ENCODE measurements around the gene IGF2BP2.
"Not testable (repeated sequence)": the region's sequence is repeated elsewhere in the genome, so short reads cannot be mapped to it uniquely, and the experiment has no call there.

Gene IGF2BP2

DNA sequence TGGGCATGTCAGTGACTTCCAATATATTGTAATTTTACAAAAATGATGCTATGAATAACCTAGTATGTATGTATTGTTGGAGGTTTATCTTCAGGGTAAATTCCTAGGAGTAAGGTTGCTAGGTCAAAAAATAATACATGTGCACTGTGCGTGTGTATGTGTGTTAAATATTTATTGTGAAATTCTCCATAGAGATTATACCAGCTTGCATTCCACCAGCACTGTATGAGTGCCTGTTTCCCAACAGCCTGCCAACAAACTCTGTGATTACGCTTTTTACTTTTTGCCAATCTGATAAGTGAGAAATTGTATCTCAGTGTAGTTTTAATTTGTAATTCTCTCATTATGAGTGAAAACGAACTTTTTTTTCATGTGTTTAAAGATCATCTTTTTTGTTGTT lies 12.6 kb upstream of the IGF2BP2 start:
- no peak for DNase-seq (ENCODE audit: low read depth)

DNA sequence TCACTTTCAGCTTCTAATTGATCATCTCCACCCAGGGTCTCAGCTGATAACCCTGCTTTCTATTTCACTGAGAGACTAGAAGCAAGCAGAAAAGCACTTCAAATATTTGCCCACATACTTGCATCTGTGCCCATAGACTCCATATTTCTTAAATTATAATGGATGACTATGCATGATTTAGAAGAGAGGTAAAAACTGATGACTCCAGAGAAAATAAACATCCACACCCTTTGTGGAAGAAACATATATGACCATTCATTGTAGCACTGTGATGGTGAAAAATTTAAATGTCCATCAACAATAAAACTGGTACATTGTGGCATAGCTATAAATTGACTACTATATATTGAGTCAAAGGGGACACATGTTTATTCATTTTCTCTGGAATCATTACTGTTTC lies 7.1 kb upstream of the IGF2BP2 start:
- DNase-seq (ENCODE audit: low read depth): no peak

DNA sequence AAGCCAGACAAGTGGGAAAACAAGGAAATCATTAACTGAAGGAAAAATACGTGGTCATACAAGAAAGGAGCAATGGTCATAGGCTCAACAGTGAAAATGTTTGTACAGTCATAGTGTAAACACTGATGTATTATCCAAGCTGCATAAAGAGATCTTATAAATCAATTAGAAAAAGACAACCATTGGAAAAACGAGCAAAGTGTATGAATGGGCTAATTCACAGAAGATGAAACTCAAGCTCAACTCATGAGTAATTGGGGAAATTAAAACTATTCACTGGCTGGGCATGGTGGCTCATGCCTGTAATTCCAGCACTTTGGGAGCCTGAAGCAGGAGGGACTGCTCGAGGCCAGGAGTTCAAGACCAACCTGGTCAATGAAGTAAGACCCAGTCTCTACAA lies 6.4 kb upstream of the IGF2BP2 start:
- no peak for DNase-seq (ENCODE audit: low read depth)

GRCh38 chr3:185830018-185830797 lies 5.4 kb upstream of the IGF2BP2 start:
- DNase-seq (ENCODE audit: low read depth): no peak

GRCh38 chr3:185828755-185829154 lies 3.9 kb upstream of the IGF2BP2 start:
- DNase-seq (ENCODE audit: low read depth): no peak

GRCh38 chr3:185827595-185828344 lies 2.9 kb upstream of the IGF2BP2 start:
- no peak for DNase-seq (ENCODE audit: low read depth)

- no peak for DNase-seq (ENCODE audit: low read depth)
These were observed 1.0 kb upstream of the IGF2BP2 start for GRCh38 chr3:185825639-185826481.

- no peak for DNase-seq (ENCODE audit: low read depth)
These were observed 514 bp downstream of the IGF2BP2 start for GRCh38 chr3:185824051-185825005.

GRCh38 chr3:185823078-185824044 lies 1.5 kb downstream of the IGF2BP2 start:
- no peak for DNase-seq (ENCODE audit: low read depth)

DNA sequence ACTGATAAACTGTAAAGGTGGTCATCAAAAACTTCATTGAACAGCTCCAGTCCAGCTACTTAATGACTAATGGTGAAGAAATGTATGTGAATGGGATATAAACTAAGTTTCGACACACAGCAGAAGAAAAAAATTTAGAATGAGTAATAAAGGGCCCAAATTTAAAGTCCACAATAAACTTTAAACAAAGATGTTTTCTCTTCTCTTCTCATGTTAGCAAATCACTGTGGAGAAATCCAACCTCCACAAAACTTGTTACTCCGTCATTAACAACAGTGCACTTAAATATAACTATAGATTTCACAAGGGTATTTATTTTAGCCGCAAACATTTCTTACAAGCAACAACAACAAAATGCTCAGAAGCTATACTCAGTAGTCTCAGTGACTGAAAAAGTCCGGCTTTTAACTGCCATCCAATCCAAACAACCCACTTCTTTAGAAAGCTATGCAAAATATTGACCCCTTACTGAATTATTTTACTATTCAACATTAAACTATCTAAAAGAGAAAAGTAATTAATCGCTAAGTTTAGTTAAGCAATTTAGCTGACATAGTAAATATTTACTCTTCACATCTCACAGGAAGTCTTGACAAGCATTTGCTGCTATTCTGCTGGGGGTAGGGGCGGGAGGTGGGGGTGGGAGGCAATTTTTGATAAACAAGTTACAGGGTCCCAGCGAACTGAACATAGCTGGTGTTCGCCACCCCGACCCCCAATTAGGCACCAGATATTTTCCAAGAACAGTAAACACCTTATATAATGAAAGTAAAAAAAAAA lies 2.4 kb downstream of the IGF2BP2 start:
- no peak for DNase-seq (ENCODE audit: low read depth)

DNA sequence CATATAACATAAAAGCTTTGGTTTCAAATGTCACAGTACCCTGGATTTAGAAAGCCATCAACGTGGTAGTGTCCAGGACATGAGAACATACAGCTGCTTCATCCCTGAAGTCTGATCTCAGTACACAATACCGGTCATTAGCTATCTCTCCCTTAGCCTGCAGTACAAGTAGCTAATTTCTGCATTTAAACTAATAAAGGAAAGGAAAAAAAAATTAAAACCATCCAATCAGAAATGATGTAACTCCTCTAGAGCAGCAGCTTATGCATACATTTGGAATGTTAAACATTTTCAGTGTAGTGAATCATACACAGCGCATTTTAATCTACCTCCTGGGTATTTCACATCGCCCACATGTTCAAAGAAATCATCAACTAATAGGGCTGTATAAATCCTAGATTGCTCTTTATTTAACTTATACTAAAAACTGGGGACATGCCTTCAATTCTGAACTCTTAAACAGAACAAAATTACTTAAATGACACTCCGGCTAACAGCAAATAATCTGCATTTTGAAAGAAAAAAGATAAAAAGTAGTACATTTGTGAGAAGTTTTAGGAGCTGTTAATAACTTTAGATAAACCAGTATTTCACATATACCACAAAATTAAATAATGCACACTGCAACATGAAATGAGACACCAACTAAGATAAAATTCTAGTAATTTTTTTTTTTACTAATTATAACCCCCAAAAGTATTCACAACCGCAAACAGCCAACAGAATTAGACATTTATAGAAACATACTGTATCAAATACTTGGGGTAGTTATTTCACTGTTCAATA lies 3.7 kb downstream of the IGF2BP2 start:
- no peak for DNase-seq (ENCODE audit: low read depth)

DNA sequence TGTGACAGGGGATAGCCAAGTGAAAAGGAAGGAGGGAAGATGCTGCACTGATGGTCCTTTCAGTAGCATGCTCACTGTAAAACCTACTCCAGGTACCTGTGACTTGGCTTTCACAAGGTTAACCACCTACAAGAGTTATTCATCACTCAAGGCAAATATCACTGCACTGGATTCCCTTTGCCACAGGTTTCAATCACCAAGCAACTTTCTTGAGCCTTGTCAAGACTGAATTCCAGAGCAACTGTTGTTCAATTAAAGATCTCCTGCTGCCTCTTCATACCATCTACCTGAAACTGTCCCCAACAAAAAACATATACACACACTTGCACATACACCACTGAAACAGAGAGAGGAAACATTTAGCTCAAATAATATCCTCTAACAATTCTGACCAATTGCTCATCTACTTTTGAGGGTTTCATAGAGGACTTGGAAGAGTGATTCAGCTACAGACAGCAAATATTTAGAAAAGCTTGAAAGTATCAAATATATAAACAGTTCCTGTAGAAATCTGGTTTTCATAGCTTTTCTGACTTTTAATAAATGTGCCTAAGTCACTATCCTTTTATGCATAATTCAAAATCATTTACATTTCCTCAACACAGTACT lies 6.5 kb downstream of the IGF2BP2 start:
- no peak for DNase-seq (ENCODE audit: low read depth)

- no peak for DNase-seq (ENCODE audit: low read depth)
These were observed 9.2 kb downstream of the IGF2BP2 start for GRCh38 chr3:185815391-185816282.

DNA sequence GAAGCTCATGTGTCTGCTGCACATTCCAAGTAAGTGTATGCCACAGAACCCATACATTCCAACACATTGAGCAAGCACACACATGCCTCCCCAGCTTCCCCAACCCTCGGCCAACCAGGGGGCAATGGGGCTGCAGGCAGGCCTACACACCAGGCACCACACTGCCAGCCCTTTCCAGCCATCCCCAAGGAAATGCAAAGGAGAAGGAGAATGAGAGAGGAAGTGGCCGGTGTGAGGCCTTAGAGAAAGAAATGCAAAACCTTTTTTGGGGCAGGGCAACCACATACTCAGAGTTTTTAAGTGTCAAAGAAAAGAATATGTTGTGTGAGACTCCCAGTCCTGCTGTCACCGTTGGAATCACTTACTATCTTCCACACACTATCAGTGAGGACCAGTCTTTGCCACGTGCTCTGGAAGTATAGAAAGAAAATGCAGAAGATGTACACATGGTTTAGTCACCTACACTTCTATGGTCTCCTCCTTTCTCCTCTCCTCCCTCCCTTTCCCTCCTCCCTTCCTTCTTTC lies 11.1 kb downstream of the IGF2BP2 start:
- DNase-seq (ENCODE audit: low read depth): no peak

DNA sequence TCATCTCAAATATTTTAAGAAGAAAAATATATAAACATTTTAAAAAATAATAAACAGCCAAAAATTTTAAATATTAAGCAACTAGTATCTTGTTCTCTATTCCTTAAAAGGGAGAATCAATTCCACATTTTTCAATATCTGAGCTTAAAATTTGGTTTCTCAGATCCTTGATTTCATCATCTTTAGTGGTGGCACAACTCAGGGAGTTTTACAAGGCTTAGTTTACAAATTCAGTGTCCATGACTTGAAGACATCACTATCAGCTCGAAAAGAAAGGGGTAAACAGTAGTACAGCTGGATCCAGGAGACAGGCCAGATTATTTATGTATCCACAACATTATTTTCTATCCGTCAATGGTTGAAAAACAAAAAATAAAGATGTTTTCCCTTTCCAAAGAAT lies 11.6 kb downstream of the IGF2BP2 start:
- DNase-seq (ENCODE audit: low read depth): no peak

DNA sequence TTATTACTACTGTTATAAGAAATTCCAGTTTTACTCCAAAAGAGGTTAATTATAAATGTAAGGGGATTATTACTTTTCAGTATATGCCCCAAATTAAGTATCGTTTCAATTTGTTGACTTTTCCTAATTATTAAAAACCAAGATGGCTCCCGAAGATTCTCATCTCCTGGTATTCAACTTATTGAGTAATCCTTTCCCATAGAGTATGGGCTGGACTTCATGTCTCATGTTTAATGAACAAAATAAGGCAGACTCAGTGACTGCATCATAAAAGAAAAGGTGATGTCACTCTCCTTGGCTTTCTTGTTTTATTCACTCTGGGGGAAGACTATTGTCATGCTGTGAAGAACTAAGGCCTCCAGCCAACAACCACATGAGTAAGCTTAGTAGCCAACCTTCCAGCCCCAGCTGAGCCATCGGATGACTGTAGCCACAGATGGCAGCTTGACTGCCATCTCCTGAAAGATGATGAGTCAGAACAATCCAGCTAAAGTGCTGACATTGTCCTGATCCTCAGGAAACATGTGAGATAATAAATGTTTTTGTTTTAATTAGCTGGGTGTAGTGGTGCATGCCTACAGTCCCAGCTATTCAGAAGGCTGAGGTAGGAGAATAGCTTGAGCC lies 17.3 kb downstream of the IGF2BP2 start:
- DNase-seq (ENCODE audit: low read depth): no peak

GRCh38 chr3:185798831-185799110 lies 26.1 kb downstream of the IGF2BP2 start:
- DNase-seq (ENCODE audit: low read depth): not testable (repeated sequence)

Measured in stimulated activated CD8-positive, alpha-beta memory T cell treated with anti-CD3 and anti-CD28 coated beads, Interleukin-15, amount 100 ng/mL, for 1 hour (primary cell).